ENCODE results near the gene PABPC5. TPM values are rescaled to one million over a fixed set of nuclear protein-coding genes. Genes with fewer than 3 reads are reported as not detected.

Gene PABPC5
- total RNA-seq, 1 experiment from 2014 or later: 3.0 TPM

GRCh38 chrX:91435395-91435794 lies 756 bp downstream of the PABPC5 start:
- Mint-ChIP-seq H3K4me3 (peak overlapping the region; percentile 87 to 88), H3K36me3 (ENCODE audit: insufficient read depth in 1 of 3, low read depth in 3 of 3) (no peaks in the 10 kb centered on the region), H3K9me3 (no peaks in the 10 kb centered on the region; a peak in 1 of 5 replicates), H3K4me1 (peaks cover 17 to 19% of the 10 kb centered on the region in 2 experiments), H3K27me3 (ENCODE audit: low read depth) (peaks cover 14% of the 10 kb centered on the region), H3K27ac (peak overlapping the region in 2 of 3 experiments; percentile 65 to 92; a peak in 2 of 7 replicates)
- Histone ChIP-seq H3K23me2 (ENCODE audit: insufficient read length, low read depth, low read length, poor library complexity, severe bottlenecking) (peaks cover 6% of the 10 kb centered on the region), H3K18ac (ENCODE audit: insufficient read length, low read depth, low read length) (no peak overlapping the region), H2BK15ac (ENCODE audit: low read depth, low read length) (no peak overlapping the region), H2AK5ac (ENCODE audit: insufficient read length, low read length) (no peak overlapping the region), H2BK5ac (ENCODE audit: insufficient read length, low read length) (no peak overlapping the region), H3K14ac (ENCODE audit: insufficient read depth, low read length) (no peak overlapping the region), H3K27ac (ENCODE audit: insufficient read length, low read depth, low read length) (no peak overlapping the region), H3K27me3 (ENCODE audit: insufficient read depth, low read length) (no peaks in the 10 kb centered on the region), H4K20me1 (ENCODE audit: control insufficient read depth, insufficient read depth, insufficient read length) (no peaks in the 10 kb centered on the region), H3K4me1 (ENCODE audit: insufficient read depth, low read length) (no peaks in the 10 kb centered on the region; the same call in 1 of the 2 replicates), H3K56ac (ENCODE audit: insufficient read length, low read depth, low read length) (no peak overlapping the region), H2BK120ac (ENCODE audit: low read depth, low read length, poor library complexity, severe bottlenecking) (no peak overlapping the region), H3K4me2 (ENCODE audit: insufficient read depth, insufficient read length, low read length) (peak overlapping the region; percentile 91), H3T11ph (ENCODE audit: low read length) (no peak overlapping the region), H3K9me3 (ENCODE audit: control insufficient read depth, low read depth, low read length) (no peaks in the 10 kb centered on the region), H2AFZ (ENCODE audit: low read length) (no peak overlapping the region), H3K9ac (ENCODE audit: extremely low read depth, insufficient read length, low read length) (peak overlapping the region; percentile 56), H4K8ac (replicated peaks; ENCODE audit: insufficient read length, low read depth, low read length) (no peak overlapping the region), H3K23ac (ENCODE audit: insufficient read length, low read depth, low read length) (no peak overlapping the region), H2BK12ac (ENCODE audit: insufficient read length, low read depth, low read length) (no peak overlapping the region), H2BK20ac (ENCODE audit: low read depth, low read length, poor library complexity, severe bottlenecking) (no peak overlapping the region), H3K79me1 (ENCODE audit: insufficient read depth, low read depth, low read length, poor library complexity, severe bottlenecking) (no peaks in the 10 kb centered on the region), H3K4ac (ENCODE audit: low read depth, low read length) (no peak overlapping the region), H4K91ac (ENCODE audit: insufficient read length, low read depth, low read length) (no peak overlapping the region), H3K79me2 (ENCODE audit: insufficient read depth, low read length) (no peaks in the 10 kb centered on the region), H4K5ac (ENCODE audit: insufficient read length, low read depth, low read length) (no peak overlapping the region)
- no CpG with 5 or more reads among the region's 14 CpGs for WGBS (ENCODE audit: extremely low coverage, insufficient read length, low lambda C conversion rate)
- DNase-seq: peak; percentile 30
- TF ChIP-seq CTCF (conservative IDR thresholded peaks at IDR 0.05): no peak

All from H9 (cell line).